Measurements from ENCODE around the gene C10orf95.

Gene C10orf95

DNA sequence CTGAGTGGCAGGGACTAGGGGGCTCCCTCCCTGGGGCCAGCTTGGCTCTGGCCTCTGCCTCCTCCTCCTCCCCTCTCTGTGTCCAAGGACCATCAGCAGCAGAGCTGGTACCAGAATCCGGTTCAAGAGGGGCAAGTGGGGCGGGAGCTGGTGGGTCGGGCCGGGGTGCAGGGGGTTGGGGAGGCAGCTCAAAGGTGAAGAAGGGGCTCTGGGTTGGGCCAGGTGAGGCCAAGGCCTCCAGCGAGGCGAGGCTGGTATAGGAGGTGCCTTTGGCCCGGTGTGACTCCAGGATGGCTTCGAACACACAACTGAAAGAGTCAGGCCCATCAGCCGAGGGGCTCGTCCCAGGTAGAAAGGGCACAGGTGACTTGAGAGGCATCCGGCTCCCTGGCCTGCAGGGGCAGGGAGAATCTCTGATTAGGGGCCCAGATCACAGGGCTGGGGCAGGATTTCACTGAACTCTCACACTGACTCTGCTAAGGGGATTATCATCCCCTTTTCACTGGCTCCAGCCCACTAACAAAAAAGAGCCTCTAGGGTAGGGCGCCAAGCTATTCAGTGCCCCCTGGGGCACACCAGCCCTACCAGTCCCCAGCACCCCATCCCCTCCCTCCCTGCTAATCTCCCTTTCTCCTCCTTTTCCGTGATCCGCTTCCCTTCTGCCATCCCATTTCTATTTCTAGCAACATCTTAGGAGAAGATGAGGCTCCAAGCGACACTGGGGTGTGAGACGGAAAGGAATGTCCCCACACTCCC lies 37.4 kb downstream of the C10orf95 start:
- no peak for DNase-seq

DNA sequence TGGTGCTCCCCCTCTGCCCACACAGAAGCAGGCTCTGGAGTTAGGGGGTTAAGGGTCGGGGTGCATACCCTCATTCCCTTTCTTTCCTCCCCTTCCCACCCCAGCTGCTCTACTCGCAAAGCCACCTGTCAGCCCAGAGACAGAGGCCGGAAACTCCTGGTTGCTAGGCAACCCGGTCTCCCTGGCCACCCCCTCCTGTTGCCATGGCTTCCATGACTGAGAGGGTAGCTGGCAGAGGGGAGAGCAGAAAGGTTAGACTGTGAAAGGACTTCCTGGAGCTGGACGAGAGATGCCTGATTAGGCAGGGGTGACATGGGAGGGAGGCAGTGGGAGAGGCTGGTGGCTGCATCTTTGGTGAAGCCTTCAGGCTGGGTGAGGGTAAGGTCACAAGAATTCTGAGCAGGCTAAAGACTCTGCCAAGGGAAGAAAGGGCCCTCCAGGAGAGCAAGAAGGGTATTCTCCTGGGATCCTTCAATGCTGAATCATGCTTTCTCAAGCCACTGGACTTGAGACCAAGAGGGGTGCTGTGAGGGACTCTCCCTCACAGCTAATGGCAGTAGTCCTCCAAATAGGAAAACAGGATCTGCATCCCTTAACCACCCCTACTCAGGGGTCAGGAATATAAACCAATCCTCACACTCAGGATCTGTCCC lies 38.2 kb downstream of the C10orf95 start:
- DNase-seq, result no peak

DNA sequence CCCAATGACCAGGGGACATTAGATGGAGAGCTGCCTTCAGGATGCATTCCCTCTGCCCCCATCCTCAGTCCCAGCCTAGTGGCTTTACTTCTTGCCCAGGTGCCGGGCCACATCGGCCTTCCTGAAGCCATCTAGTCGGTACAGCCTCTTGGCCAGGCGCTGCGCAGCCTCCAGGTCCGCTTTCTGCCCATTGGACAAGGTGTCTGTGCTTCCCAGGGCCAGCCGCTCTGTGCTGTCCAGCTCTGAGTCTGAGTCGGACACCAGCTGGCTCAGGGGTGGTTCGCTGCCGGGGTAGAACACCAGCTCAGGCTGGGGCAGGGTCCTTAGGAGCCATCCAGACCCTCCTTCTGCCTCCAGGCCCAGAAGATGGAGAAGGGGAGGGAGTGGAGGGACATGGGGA lies 39.0 kb downstream of the C10orf95 start:
- no peak for DNase-seq

DNA sequence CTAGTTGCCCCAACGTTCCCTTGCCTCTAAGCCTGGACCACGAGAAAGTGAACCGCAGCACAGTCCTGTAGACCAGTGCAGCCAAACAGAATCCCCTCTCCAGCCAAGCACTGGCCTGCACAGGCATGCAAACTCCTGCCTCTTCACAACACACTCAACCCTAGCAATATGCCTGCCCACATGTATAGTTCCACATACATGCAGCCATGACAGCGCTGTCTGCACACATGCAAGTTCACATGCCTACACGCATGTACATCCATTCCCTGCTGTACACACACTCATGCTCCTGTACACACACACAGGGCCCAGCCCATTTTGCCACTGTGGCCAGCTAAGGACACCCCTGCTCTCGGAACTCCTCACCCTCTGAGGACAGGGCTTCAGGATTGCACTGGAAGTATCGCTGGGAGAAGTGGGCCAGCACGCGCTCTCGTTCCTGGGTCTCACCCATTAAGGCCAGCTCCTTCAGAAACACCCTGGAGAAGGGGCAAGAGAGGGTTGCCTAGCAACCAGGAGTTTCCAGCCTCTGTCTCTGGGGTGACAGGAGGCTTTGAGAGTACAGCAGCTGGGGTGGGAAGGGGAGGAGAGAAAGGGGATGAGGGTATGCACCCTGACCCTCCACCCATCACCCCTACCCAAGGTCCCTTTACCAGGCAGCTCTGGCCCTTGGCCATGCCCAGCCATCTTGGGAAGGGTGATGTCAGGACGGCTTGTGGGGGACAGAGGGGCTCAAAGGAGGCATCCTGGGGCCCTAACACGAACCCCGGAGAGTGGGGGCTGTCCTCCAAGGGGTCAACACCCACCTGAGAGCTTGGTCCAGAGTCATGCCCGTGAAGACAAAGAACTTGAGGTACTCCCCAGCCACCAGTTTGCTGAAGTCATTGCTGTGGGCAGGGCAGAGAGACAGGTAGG lies 39.7 kb downstream of the C10orf95 start:
- no peak for DNase-seq

DNA sequence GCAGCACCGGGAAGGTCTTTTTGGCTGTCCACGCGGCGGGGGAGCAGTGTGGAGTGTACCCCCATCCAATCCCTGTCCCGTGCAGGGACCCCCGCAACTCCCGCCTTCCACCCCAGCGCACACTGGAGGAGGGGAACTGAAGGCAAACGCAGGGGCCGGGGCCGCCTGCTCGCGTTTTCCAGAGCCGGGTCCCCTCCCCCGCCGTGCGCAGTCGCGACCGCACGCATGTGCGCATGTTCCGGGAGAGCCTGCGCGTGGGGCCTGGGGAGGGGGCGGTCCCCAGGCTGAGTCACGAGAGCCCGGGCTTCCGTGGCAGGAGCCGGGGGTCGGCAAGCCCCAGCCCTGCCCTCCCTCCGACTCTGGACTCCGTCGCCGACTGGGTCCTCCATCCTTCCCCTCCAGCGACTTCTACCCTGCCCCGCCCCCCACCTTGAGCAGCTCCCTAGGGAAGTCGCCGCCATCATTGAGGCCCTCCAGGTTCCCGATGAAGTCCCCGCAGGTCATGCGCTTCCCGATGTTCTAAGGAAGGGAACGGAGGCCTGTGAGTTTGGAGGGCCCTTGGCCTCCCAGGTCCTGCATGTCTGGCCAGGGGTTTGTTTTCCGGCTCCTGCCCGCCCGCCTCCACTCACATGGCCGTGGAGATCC lies 40.8 kb downstream of the C10orf95 start:
- DNase-seq, result no peak

DNA sequence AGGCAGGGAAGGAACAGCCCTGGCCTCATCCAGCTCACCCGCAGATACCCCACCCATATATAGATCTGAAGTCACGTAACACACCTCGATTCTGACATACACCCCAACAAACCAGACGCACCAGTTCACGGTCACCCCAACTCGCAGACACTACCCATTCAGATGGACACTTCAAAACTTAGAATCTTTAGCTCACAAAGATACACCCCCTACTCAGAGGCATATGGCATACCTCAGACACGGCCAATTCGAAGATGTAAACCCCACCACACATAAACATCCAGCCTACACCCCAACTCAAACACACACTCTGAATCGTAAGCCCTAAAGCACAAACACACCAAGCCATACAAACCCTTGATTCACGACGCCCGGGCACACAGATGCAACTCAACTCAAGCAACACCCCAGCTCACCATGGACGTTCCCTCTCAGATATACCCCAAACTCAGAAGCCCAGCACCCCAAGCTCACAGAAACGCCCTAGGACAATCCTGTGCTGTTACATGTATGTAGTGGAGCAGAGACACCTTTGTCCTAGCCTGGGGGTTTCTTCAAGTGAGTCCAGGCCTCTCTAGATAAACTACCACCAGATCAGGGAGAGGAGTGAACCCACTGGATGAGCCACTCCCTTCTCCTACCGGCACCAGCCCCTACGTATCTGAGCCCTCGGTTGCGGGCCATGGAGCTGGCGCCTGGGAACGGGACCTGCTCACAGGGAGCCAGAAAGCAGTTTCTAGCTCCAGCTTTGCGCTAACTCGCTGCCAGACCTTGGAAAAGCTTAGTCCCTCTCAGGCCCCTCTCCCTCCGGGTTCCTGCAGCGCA lies 41.5 kb downstream of the C10orf95 start:
- no peak for DNase-seq

DNA sequence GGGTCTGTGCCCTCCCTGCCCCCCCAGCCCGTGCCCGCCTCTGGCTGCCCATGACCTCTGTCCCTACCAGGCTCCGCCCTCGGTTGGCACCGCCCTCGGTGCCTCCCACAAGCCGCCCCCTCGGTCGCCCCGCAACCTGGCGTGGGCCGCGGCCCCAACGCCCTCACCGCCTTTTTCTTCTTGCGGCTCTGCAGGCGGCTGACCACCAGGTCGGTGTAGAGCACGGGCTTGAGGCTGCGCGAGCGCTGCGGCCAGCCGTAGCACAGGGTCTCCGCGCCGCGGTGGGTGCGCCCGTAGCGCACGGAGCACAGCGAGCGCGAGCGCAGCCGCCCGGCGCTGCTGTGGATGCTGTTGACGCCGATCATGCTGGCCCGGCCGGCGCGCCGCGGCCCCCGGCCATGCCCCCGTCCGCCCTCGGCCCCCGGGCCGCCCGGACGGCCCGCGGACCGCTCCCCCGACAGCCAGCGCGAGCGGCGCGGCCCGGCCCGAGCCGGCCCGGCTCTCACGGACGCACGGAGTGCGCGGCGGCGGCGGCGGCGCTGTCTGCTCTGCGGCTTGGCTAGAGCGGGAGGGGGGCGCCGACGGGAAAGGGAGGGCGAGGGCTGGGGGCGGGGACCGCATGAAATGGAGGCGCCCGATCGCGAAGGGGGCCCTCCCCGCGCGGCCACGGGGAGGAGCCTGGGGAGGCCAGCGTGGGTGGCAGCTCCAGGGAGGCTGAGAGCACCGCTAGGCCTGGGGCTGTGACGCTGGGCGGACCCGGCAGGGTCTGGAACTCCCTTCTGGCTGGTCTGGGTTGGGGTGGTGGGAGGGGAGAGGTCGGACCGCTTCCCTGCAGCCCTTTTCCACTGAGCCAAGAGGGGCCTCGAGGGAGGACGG lies 42.4 kb downstream of the C10orf95 start:
- no peak for DNase-seq

DNA sequence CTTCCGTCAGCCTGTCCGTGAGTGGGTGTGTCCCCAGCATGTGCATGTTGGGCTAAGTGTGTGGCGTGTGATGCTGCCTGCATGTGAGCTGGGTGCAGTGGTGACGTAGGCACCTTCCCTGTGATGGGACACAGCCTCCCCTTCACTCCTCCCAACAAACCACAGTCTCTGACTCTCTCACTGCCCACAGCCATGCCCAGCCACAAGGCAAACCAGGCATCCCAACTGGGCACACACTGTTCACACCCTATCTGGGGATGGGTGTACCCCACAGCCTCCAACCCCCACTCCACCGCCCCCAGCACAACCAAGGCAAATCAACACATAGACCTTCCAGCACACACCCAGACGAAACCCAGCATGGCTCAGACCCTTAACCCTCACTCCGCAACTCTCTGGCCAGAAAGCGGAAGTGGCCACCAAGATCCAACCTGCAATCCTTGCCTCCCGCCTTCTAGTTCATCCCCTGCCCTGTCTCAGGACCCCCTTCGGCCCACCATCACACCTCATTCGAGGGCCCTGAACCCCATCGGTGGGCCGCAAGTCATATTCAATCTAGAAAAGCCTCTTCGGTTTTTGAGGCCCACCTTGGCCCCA lies 43.1 kb downstream of the C10orf95 start:
- no peak for DNase-seq

DNA sequence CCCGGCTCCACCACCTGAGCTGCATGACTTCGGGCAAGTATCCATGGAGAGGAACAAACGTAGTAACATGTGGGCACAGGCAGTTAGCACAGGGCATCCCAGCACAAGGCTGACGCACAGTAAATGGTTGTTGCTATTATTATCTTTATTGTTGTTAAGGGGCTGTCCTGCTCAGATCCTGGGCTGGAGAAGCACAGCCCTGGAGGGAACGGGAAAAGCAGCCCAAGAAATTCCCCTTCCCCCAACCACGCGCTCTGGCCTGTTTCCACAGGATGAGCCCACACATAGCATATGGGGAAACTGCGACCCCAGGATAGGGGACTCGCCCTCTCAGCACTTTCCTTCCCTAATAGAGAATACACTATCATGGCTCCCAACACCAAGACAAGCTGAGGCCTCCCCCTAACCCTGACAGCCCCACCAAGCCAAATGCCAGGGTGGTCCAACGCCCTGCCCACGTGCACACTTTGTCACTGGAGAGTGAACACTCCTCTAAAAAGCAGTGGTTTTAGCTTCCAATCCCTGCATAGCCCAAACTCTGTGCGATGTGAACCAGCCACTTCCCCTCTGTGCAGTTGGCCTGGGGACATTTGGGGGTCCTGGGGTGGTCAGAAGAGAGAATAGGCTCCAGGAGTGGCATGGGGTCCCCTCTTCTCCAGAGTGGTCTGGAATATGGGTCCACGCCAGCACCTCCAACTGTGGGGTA lies 43.8 kb downstream of the C10orf95 start:
- no peak for DNase-seq

DNA sequence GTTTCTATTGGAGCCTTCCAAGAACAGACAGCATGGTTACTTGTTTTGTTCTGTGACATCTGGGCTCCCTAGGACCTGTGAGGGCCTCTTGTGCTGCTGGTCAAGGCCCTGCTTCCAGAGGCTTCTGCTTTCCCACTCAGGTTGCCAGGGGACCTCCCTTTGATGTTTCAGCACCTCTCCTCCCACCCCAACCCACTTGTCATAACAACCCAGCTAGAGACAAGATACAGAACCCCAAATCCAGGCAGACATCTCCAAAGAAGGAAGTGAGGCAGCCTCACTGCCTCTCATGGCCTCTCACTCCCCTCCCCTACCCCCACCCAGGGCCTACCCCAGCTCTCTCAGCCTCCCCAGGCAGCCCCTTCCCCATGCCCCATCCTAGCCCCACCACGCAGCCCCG lies 44.5 kb downstream of the C10orf95 start:
- DNase-seq, result no peak

DNA sequence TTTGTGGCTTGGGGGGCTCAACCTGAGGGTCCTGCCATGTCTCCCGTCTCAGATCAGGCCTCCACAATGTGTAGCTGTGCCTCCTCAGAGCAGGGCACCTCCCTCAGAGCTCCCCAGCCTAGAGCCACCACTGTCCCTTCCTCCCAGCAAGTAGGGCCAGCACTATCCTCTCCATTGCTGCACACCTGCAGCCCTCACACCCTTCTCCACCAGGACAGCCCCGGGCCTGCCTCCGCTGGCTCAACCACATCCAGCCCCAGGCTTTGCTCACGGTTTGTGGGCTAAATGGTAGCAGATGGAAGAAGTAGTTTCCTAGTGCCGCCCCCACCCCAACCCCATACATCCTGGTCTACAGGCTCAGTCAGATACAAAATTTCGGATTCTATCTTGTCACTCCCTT lies 45.7 kb downstream of the C10orf95 start:
- no peak for DNase-seq

DNA sequence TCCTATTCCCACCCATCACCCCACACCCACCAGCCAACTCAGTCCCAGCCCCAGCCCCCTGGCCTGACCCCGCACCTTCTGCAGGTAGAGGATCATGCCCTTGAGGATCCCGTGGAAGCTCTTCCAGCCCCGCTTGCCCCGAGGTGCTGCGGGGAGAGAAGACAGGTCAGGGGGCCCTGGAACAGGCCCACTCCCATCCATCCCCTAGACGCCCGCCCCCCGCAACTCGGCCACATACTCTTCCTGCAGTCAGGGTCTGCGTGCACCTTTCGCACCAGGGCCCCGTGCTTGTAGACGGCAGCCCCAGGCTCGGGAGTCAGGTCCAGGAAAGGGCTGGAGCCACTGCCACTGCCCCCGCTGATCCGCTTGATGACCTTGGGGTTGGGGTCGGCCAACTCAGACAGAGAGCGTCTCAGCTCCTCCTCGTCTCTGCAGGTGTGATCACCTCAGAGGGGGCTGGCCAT lies 46.2 kb downstream of the C10orf95 start:
- DNase-seq, result no peak

DNA sequence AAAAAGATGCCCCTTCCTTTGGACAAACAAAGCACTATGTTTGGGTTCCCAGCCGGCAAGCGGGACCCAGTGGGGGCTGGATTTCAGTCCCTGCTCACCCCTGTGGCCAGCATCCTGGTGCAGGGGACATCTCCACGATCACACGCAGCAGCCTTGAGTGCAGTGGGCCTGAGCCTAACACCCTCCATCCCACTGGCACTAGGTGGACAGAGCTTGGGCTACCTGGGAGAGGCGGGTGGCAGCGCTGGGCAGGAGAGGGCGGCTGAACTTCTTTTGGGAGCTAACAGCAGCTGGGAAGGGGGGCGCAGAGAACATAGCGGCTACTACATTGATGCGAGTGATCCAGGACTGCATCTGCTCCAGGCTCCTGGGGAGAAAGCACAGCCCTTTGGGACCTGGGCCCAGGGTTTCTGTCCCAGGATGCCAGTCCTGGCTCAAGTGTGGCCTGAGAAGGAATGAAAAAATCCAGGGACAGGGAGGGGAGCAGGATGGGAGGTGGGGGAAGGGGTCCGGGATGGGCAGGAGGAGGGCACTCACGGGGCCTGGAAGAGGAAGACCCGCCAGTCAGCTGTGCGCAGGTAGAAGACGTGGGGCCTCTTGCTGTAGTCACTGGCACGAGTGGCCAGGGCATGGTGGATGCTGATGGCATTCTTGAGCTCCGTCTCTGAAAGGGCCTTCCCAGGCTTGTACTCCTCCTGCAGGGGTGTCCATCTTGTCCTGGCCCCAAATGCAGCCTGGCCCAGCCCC lies 46.8 kb downstream of the C10orf95 start:
- DNase-seq, result no peak

DNA sequence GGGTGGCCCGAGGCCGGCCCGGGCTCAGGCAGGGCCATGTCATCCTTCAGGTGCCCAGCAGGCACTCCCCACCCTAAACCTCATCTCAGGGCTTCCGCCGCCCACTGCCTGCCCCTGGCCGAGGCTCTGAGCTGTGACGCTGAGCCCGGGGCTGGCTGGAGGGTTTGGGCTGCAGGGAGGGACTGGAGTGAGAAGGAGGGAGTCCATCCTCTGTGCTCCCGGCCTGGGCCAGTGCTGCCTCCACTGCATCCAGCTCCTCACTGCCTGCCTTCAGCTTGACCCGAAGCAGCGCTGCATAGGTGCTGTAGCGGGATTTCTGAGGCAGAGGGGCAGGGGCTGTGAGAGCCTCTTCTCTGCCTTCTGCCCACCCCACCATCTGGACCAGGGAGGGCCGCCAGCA lies 48.2 kb downstream of the C10orf95 start:
- no peak for DNase-seq

DNA sequence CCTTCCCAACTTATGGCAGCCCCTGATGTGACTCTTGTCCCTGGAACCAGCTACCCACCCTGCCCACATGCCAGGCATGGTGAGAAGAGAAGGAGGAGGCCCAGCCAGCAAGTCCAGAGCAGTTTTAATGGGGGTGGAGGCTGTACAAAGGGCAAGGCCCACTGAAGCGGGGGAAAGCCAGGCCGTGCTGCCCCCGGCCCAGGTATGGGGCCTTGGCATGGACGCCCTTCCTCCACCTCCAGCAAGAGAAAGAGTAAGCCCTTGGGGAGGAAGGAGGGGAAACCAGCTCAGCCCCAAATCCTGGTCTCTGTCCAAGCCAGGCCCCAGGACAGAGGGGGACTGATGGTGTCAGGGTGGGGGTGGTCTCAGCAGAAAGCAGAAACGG lies 48.8 kb downstream of the C10orf95 start:
- no peak for DNase-seq

DNA sequence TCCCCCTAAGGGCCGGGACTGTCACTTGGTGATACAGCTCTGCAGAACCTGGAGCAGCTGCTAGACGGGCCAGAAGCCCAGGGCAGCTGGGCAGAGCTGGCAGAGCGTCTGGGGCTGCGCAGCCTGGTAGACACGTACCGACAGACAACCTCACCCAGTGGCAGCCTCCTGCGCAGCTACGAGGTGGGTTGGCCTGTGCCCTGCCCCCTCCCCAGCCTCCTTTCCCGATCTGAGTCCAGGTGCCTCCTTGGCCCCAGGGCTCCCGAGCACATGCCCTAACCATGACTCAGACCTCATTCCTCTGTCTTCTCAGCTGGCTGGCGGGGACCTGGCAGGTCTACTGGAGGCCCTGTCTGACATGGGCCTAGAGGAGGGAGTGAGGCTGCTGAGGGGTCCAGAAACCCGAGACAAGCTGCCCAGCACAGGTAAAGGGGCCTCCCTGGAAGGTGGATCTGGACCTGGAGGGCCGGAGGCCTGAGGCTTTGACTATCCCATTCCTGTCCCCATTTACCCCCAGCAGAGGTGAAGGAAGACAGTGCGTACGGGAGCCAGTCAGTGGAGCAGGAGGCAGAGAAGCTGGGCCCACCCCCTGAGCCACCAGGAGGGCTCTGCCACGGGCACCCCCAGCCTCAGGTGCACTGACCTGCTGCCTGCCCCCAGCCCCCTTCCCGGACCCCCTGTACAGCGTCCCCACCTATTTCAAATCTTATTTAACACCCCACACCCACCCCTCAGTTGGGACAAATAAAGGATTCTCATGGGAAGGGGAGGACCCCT lies 49.4 kb downstream of the C10orf95 start:
- DNase-seq, result no peak

DNA sequence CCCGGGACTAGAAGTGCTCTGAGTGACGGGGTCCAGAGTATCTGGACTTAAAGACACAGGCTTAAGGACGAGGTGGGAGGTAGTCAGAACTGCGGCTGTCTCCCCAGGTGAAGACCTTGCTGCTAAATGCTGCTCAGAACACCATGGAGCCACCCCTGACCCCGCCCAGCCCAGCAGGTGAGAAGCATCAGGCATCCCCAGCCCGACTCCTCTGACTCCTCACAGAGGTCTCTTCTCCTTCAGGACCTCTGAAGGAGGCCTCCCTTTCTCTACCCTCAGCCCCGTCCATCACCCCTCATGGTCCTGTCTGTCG lies 50.0 kb downstream of the C10orf95 start:
- no peak for DNase-seq

DNA sequence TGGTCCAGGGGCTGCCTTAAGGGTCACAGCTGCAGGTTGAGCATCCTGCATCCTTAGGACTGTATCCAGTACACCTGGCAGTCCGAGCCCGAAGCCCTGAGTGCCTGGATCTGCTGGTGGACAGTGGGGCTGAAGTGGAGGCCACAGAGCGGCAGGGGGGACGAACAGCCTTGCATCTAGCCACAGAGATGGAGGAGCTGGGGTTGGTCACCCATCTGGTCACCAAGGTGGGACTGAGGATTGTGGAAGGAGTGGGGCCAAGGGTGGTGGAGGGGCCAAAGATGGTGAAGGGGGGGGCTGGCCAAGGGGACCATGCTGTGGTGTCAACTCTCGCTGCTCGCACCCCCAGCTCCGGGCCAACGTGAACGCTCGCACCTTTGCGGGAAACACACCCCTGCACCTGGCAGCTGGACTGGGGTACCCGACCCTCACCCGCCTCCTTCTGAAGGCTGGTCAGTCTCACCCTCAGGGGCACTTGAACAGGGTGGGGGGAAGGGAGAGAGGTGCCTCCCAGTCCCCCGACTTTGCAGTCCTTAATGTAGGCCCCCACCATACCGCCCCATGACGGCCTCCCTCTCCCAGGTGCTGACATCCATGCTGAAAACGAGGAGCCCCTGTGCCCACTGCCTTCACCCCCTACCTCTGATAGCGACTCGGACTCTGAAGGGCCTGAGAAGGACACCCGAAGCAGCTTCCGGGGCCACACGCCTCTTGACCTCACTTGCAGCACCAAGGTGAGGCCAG lies 50.6 kb downstream of the C10orf95 start:
- DNase-seq, result no peak

Data from GF-D8 (cell line).